IPS-15b (cell line): ENCODE measurements around the gene DOCK3.

ENCODE experiments used
- H3K27me3 ChIP-seq: one replicate; pipeline ENCODE4 v1.6.1; 2013; ENCODE audit warnings: low read length; ENCODE audit not compliant: control insufficient read depth, insufficient read depth
- H3K36me3 ChIP-seq: one replicate; pipeline ENCODE4 v1.6.1; 2013; ENCODE audit warnings: low read length; ENCODE audit not compliant: control insufficient read depth, insufficient read depth
- H3K4me1 ChIP-seq: one replicate; pipeline ENCODE4 v1.6.1; 2013; ENCODE audit warnings: mild to moderate bottlenecking, low read length; ENCODE audit not compliant: control insufficient read depth, insufficient read depth
- H3K4me3 ChIP-seq: one replicate; pipeline ENCODE4 v1.5.1; 2013; ENCODE audit warnings: low read depth, low read length
- H3K9ac ChIP-seq: one replicate; pipeline ENCODE4 v1.6.1; 2013; ENCODE audit warnings: low read depth, mild to moderate bottlenecking, low read length
- H3K9me3 ChIP-seq: one replicate; pipeline ENCODE4 v1.6.1; 2013; ENCODE audit warnings: mild to moderate bottlenecking, low read length; ENCODE audit not compliant: control insufficient read depth, insufficient read depth

DOCK3 gene

GRCh38 chr3:51371943-51372557 lies 697.3 kb downstream of the DOCK3 start:
- peaks cover 8% of the 10 kb centered on the region for H3K36me3 ChIP-seq
- no peaks in the 10 kb centered on the region for H3K27me3 ChIP-seq
- H3K4me3 ChIP-seq = no peak overlapping the region
- H3K4me1 ChIP-seq = no peaks in the 10 kb centered on the region
- no peaks in the 10 kb centered on the region for H3K9me3 ChIP-seq
- no peak overlapping the region for H3K9ac ChIP-seq

- no peaks in the 10 kb centered on the region for H3K4me1 ChIP-seq
- H3K27me3 ChIP-seq = no peaks in the 10 kb centered on the region
- H3K9ac ChIP-seq = no peak overlapping the region
- H3K4me3 ChIP-seq = no peak overlapping the region
- peaks cover 4% of the 10 kb centered on the region for H3K36me3 ChIP-seq
- H3K9me3 ChIP-seq = no peaks in the 10 kb centered on the region
These were observed 699.1 kb downstream of the DOCK3 start for GRCh38 chr3:51373658-51374421.

- Histone ChIP-seq H3K36me3 (peaks cover 4% of the 10 kb centered on the region), H3K9me3 (no peaks in the 10 kb centered on the region), H3K9ac (no peak overlapping the region), H3K4me3 (no peak overlapping the region), H3K27me3 (no peaks in the 10 kb centered on the region), H3K4me1 (no peaks in the 10 kb centered on the region)
These were observed 699.7 kb downstream of the DOCK3 start for GRCh38 chr3:51374456-51374855.

GRCh38 chr3:51375136-51375535 lies 700.4 kb downstream of the DOCK3 start:
- H3K4me3 ChIP-seq = no peak overlapping the region
- H3K9me3 ChIP-seq = no peaks in the 10 kb centered on the region
- no peaks in the 10 kb centered on the region for H3K4me1 ChIP-seq
- H3K9ac ChIP-seq = no peak overlapping the region
- H3K27me3 ChIP-seq = no peaks in the 10 kb centered on the region
- peaks cover 4% of the 10 kb centered on the region for H3K36me3 ChIP-seq

- H3K27me3 ChIP-seq = no peaks in the 10 kb centered on the region
- no peak overlapping the region for H3K9ac ChIP-seq
- no peak overlapping the region for H3K4me3 ChIP-seq
- peaks cover 4% of the 10 kb centered on the region for H3K36me3 ChIP-seq
- no peaks in the 10 kb centered on the region for H3K9me3 ChIP-seq
- H3K4me1 ChIP-seq = no peaks in the 10 kb centered on the region
These were observed 700.8 kb downstream of the DOCK3 start for GRCh38 chr3:51375571-51375970.

GRCh38 chr3:51378065-51378464 lies 703.3 kb downstream of the DOCK3 start:
- no peak overlapping the region for H3K4me3 ChIP-seq
- H3K36me3 ChIP-seq = peaks cover 4% of the 10 kb centered on the region
- no peak overlapping the region for H3K9ac ChIP-seq
- H3K9me3 ChIP-seq = no peaks in the 10 kb centered on the region
- H3K4me1 ChIP-seq = no peaks in the 10 kb centered on the region
- no peaks in the 10 kb centered on the region for H3K27me3 ChIP-seq

GRCh38 chr3:51378726-51379125 lies 704.0 kb downstream of the DOCK3 start:
- Histone ChIP-seq H3K4me1 (peaks cover 4% of the 10 kb centered on the region), H3K4me3 (no peak overlapping the region), H3K27me3 (no peaks in the 10 kb centered on the region), H3K36me3 (peaks cover 4% of the 10 kb centered on the region), H3K9ac (no peak overlapping the region), H3K9me3 (no peaks in the 10 kb centered on the region)

- peaks cover 5% of the 10 kb centered on the region for H3K4me1 ChIP-seq
- H3K9me3 ChIP-seq = no peaks in the 10 kb centered on the region
- H3K27me3 ChIP-seq = no peaks in the 10 kb centered on the region
- peaks cover 4% of the 10 kb centered on the region for H3K36me3 ChIP-seq
- no peak overlapping the region for H3K4me3 ChIP-seq
- no peak overlapping the region for H3K9ac ChIP-seq
These were observed 704.6 kb downstream of the DOCK3 start for GRCh38 chr3:51379301-51379700.

GRCh38 chr3:51379746-51380455 lies 705.2 kb downstream of the DOCK3 start:
- no peak overlapping the region for H3K4me3 ChIP-seq
- no peaks in the 10 kb centered on the region for H3K27me3 ChIP-seq
- peaks cover 5% of the 10 kb centered on the region for H3K4me1 ChIP-seq
- no peaks in the 10 kb centered on the region for H3K36me3 ChIP-seq
- H3K9ac ChIP-seq = no peak overlapping the region
- no peaks in the 10 kb centered on the region for H3K9me3 ChIP-seq

- no peaks in the 10 kb centered on the region for H3K36me3 ChIP-seq
- no peaks in the 10 kb centered on the region for H3K27me3 ChIP-seq
- H3K9me3 ChIP-seq = no peaks in the 10 kb centered on the region
- H3K4me1 ChIP-seq = peaks cover 5% of the 10 kb centered on the region
- no peak overlapping the region for H3K9ac ChIP-seq
- H3K4me3 ChIP-seq = no peak overlapping the region
These were observed 706.0 kb downstream of the DOCK3 start for GRCh38 chr3:51380601-51381332.

GRCh38 chr3:51381333-51381705 lies 706.6 kb downstream of the DOCK3 start:
- Histone ChIP-seq H3K36me3 (no peaks in the 10 kb centered on the region), H3K4me3 (no peak overlapping the region), H3K9me3 (no peaks in the 10 kb centered on the region), H3K27me3 (no peaks in the 10 kb centered on the region), H3K9ac (no peak overlapping the region), H3K4me1 (peaks cover 9% of the 10 kb centered on the region)
